HT1080 (cell line): Measurements from ENCODE around the gene NHEJ1. TPM values are rescaled to one million over a fixed set of nuclear protein-coding genes. Genes with fewer than 3 reads are reported as not detected.
"Not testable (repeated sequence)": the region's sequence is repeated elsewhere in the genome, so short reads cannot be mapped to it uniquely, and the experiment has no call there.

Experiments used
- DNase-seq: peaks from one replicate; pipeline ENCODE4 v3.0.0-alpha.2; 2015; ENCODE audit warnings: low read depth
- polyA plus RNA-seq, 2 experiments: library from polyadenylated mRNA; depleted of rRNA; stranded (reverse); fragments of >200 nt; gene quantifications; 2 replicates each; pipeline ENCODE4 v1.2.3, GENCODE V29; 2015
- total RNA-seq: library from RNA; depleted of rRNA; stranded (reverse); fragments of >200 nt; shearing (Covaris generic); gene quantifications from 2 replicates; pipeline ENCODE4 v1.2.3, GENCODE V29; 2014; rRNA removed

Gene NHEJ1
- 17.4 and 22.6 TPM in 2 replicates for total RNA-seq
- 12.3 and 13.0 TPM in 2 replicates for polyA plus RNA-seq (2015; cell fraction: cytosol; rRNA removed)
- 7.7 and 8.6 TPM in 2 replicates for polyA plus RNA-seq (2015; cell fraction: nucleus; rRNA removed)

DNA sequence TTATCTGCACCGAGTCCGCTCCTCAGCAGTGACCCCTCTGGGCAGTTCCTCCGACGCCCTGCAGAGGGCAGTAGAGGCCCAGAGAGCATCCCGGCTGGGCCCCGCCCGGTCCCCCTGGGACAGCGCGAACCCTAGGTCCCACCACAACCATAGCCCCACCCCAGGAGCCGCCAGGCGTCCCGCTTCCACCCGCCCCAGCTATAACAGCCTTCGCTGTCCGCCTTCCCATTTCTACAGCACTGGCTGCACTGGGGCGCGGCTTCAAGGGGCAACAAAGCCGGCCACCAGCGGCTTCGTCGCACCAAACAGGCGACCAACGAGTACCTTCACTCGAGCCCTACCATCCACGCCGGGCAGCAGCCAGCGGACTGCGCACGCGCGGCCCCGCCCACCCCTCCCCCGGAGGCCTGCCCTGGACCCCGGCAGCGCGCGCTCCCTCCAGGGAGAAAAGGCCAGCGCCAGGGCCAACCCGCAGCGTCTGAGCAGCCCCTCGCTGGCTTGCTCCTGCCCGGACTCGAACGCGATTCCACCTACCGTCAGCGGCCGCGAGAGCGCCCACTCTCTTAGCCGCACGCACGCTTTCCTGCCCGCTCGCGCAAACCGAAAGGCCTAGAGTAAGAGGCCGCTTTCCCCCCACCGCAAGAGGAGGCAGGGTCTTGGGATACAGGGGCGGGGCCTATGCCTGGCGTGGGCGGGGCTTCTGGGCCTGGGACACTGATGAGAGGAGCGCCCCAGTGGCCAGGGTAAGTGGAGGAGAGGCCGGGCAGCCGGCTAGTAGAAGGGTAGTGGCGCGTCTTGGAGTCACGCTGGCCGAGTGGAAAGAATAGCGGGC lies at the start of gene NHEJ1:
Gene NHEJ1, minus strand, starts transcription at position 630 of the 832 bp plus-strand sequence. CDS start 2,453 bp downstream, outside the sequence.
- peak; percentile 91 for DNase-seq

DNA sequence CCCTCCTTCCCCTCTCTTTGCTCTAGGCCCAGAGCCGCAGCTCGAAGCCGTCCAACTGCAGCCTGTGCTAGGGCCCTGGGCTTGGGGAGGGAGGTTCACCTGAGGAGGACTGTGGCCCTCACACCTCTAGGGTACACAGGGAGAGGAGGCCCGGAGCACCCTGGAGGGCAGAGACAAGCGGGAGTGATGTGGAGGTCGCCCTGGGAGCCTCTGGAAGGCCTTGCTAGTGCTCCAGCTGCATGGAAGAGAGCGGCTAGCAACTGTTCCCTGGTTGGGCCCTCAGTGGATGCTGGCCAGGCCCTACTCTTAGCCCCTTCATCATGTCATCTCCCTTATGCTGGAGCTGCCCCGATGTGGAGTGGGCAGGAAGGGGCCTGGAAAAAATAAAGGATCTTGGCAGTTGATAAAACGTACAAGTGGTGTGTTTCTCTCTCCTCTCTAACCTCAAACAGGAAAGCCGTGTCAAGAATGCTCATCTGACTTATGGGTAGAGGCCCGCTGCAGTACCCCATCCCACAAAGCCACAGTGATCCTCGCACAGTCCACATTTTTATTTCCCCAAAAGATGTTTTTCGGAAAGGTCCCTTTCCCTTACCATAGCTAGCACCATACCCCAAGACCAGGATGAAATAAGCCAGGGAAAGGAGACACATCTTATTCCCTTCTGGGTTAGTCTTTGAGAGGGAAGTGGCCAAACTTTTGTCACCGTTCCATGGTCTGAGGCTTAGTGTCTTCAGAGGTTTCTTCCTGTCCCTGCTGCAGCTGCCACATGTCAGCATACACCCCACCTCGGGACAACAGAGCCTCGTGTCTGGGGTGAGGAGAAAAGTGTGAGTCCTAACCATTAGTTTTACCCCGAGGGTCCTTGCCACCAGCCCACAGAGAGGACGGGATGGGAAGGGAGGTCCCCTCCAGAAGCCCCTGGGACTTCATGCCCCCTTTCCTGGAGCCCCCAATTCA lies 48.9 kb upstream of the NHEJ1 start:
- DNase-seq, result no peak

- DNase-seq, result no peak
These were observed 47.5 kb upstream of the NHEJ1 start for GRCh38 chr2:219207884-219208740.

DNA sequence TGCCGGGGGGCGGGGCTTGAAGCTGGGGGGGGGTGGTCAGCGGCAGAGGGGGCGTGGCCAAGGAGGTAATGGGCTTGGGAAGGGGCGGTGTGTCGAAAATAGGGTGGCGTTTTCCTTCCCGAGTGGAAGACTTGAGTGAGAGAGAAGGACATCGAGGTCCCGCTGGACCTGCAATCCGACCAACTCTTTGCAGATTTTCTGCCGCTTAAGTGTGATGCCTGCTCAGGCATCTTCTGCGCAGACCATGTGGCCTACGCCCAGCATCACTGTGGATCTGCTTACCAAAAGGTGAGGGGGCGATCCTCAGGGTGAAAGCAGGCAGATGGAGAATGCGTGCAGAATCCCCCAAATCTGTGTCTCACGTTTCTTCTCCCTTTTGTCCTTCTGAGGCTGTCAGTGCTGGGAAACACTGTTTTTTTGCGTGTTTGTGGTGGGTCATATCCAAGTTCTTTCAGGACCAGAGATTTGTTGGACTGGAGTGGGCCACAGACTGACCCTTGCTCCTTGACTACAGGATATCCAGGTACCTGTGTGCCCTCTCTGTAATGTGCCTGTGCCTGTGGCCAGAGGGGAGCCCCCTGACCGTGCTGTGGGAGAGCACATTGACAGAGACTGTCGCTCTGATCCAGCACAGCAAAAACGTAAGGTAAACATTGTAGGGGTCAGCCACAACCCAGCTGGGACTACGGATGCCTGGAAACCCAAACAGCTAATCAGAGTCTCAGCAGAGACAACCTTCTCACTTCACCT lies 46.7 kb upstream of the NHEJ1 start:
- no peak for DNase-seq

DNA sequence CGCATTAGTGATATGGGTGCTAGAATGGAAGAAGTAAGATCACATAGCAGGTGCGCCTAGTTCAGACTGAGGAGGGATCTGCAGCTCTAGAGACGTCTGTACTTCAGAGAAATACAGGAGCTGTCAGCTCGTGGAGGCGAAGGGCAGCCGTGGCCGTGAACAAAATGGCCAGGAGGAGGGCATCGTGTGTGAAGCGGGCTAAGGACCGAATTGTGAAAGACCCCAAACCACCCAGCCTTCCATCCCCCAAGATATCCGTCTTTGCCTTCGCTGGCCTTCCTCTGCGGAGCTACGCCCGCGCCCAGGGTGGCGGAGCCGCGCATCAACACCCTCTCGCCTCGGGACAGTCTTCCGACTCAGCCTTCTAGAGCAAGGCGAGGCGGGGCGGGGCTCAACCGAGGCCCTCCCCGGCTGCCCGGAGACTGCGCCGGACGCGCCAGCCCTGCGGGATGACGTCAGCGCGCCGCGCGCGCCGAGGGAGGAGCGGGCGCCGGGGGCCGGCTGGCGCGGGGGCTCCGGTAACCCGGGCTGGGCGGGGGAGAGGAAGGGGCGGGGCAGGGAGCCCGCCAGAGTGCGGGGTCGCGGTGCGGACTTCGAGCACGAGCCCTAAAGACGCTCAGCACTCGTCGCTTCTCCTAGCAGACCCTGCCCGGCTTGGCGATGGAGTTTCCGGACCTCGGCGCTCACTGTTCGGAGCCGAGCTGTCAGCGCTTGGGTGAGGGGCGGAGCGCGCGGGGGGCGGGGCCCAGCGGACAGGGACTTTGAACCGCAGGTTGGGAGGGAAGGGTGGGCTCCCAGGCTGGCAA lies 45.9 kb upstream of the NHEJ1 start, which contains the start of gene ZFAND2B:
Gene ZFAND2B, plus strand, starts transcription at position 455 of the 806 bp plus-strand sequence. Its CDS starts 206 bp downstream, at position 661.
- peak; percentile 88 for DNase-seq

GRCh38 chr2:219205981-219206327 lies 45.3 kb upstream of the NHEJ1 start:
- no peak for DNase-seq

DNA sequence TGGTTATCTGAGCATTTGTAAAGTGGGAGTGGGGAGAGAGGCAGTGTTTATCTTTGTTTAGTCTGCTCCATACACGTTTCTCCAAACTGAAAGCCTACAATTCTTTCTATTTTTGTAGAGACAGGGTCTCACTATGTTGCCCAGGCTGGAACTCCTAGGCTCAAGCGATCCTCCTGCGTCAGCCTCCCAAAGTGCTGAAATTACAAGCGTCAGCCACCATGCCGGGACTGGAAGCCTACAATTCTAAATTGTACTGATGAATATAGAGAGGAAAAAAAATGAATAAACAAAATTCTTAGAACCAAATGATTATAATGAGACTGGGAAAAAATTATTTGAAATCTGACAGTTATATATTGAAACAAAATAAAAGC lies 44.5 kb upstream of the NHEJ1 start:
- DNase-seq, result no peak

GRCh38 chr2:219204425-219205164 lies 44.0 kb upstream of the NHEJ1 start:
- no peak for DNase-seq

DNA sequence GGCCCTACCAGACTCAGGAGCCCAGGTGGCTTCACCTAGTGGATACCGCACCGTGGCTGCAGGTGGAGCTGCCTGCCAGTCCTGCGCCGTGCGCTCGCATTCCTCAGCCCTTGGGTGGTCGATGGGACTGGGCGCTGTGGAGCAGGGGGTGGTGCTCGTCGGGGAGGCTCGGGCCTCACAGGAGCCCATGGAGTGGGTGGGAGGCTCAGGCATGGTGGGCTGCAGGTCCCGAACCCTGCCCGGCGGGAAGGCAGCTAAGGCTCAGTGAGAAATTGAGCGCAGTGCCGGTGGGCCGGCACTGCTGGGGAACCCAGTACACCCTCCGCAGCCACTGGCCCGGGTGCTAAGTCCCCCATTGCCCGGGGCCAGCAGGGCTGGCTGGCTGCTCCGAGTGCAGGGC lies 40.7 kb upstream of the NHEJ1 start:
- DNase-seq, result not testable (repeated sequence)

DNA sequence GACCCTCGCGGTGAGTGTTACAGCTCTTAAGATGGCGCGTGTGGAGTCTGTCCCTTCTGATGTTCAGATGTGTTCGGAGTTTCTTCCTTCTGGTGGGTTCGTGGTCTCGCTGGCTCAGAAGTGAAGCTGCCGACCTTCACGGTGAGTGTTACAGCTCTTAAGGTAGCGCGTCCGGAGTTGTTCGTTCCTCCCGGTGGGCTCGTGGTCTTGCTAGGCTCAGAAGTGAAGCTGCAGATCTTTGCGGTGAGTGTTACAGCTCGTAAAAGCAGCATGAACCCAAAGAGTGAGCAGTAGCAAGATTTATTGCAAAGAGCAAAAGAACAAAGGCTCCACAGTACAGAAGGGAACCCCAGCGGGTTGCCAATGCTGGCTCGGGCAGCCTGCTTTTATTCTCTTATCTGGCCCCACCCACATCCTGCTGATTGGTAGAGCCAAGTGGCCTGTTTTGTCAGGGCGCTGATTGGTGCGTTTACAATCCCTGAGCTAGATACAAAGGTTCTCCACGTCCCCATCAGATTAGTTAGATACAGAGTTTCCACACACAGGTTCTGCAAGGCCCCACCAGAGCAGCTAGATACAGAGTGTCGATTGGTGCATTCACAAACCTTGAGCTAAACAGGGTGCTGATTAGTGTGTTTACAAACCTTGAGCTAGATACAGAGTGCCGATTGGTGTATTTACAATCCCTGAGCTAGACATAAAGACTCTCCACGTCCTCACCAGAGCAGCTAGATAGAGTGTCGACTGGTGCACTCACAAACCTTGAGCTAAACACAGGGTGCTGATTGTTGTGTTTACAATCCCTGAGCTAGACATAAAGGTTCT lies 40.1 kb upstream of the NHEJ1 start:
- peak; percentile 42 for DNase-seq

DNA sequence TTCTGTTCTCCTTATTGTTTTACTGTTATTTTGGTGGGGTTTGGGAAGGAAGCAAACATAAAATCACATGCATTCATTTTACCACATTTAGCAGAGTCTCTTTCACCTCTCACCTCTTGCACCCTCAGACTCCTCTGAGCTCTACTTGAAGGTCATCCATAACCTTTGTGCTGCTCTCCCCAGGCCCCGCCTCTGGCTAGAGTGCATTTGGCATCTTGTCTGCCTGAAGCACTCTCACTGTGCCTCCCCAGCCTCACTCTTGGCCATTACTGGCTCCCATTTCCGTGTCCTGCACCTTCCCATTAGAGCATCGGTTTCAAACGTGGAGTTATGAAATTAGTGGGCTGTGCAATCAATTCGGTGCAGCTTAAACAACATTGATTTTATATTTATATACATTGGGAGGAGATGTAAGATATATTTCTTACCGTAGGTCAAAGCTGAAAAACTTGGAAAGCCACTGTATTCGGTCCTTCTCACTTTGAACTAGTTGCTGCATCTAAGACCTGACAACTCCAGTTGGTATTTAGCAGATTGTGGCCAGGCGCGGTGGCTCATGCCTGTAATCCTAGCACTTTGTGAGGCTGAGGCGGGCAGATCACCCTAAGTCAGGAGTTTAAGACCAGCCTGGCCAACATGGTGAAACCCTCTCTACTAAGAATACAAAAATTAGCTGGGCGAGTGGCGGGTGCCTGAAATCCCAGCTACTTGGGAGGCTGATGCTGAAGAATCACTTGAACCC lies 39.0 kb upstream of the NHEJ1 start:
- no peak for DNase-seq

GRCh38 chr2:219198974-219199373 lies 38.4 kb upstream of the NHEJ1 start:
- DNase-seq, result no peak

GRCh38 chr2:219197388-219197787 lies 36.8 kb upstream of the NHEJ1 start:
- DNase-seq, result no peak

DNA sequence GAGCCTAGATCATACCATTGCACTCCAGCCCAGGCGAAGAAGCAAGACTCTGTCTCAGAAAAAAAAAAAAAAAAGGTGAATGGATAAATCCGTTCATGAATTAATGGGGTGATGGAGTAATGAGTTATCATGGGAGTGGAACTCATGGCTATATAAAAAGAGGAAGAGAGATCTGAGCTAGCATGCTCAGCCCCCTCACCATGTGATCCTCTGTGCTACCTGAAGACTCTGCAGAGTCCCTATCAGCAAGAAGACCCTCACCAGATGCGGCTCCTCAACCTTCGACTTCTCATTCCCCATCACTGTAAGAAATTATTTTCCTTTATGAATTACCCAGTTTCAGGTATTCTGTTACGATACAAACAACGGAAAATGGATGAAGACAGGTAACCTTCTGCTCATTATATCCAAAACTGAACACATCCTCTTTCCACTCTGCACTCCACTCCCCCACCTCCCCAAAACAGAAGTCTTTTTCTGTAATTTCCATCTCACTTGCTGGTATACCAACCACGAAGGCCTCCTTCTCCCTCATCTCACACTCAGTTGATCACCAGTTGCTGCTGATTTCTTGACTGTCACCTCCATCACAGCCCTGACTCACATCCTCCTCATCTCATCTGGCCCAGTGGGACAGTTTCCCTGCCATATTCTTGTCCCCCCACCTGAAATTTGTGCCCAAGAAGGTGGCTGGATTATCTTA lies 26.3 kb upstream of the NHEJ1 start:
- no peak for DNase-seq

- DNase-seq, result no peak
These were observed 23.5 kb upstream of the NHEJ1 start for GRCh38 chr2:219184121-219184520.

DNA sequence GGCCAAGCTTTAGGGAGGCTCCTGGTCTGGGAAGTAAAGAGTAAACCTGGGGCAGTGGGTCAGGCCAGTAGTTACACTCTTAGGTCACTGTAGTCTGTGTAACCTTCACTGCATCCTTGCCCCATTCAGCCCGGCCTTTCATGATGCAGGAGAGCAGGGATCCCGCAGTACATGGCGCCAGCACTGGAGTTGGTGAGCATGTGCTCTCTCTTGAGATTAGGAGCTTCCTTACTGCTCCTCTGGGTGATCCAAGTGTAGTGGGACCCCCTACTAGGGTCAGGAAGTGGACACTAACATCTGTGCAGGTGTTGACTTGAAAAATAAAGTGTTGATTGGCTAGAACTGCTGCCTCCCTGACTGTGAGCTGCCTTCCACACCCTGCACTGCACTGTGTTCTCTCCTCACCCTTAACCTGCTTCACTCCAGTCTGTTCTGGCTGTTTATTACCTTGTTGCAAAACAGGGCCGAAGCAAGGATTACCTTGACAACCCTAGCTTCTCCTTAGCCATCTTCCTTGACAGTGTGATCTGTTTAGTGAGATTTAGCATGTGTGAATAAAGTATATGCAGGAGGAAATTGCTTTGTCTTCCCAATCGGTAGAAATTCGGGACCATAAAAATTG lies 22.6 kb upstream of the NHEJ1 start:
- DNase-seq, result no peak
